ENCODE data around the gene PIAS4.

Gene PIAS4

GRCh38 chr19:4083677-4084546 is 76.4 kb downstream of the PIAS4 start:
- ATAC-seq = no peak

GRCh38 chr19:4084547-4084877 is 77.0 kb downstream of the PIAS4 start:
- no peak for ATAC-seq
- TF ChIP-seq TOX (CRISPR knock-in tag; IDR thresholded peaks at IDR 0.05; ENCODE audit: borderline replicate concordance) (no peak), RARB (CRISPR knock-in tag; IDR thresholded peaks at IDR 0.05) (no peak), CREB5 (CRISPR knock-in tag; IDR thresholded peaks at IDR 0.05; ENCODE audit: low read depth) (no peak), ZFP30 (CRISPR knock-in tag; IDR thresholded peaks at IDR 0.05) (no peak), POU6F1 (CRISPR knock-in tag; IDR thresholded peaks at IDR 0.05; ENCODE audit: borderline replicate concordance, low read depth) (no peak), GLIS3 (CRISPR knock-in tag; IDR thresholded peaks at IDR 0.05) (no peak), BACH2 (CRISPR knock-in tag; IDR thresholded peaks at IDR 0.05; ENCODE audit: borderline replicate concordance) (no peak), TCF4 (CRISPR knock-in tag; IDR thresholded peaks at IDR 0.05; ENCODE audit: borderline replicate concordance) (no peak), CSRNP3 (CRISPR knock-in tag; IDR thresholded peaks at IDR 0.05) (no peak), ZNF8 (CRISPR knock-in tag; IDR thresholded peaks at IDR 0.05) (no peak), CSDC2 (CRISPR knock-in tag; IDR thresholded peaks at IDR 0.05) (no peak)

More at GRCh38 chr19:4083677-4084546, 76.4 kb downstream of the PIAS4 start:
- TF ChIP-seq OSR1 (CRISPR knock-in tag; IDR thresholded peaks at IDR 0.05) = no peak
- no peak for TF ChIP-seq ESRRG (CRISPR knock-in tag; IDR thresholded peaks at IDR 0.05)
- no peak for TF ChIP-seq TOX (CRISPR knock-in tag; IDR thresholded peaks at IDR 0.05; ENCODE audit: borderline replicate concordance)
- no peak for TF ChIP-seq ARNTL (CRISPR knock-in tag; IDR thresholded peaks at IDR 0.05; ENCODE audit: borderline replicate concordance, low read depth)
- no peak for TF ChIP-seq CREB5 (CRISPR knock-in tag; IDR thresholded peaks at IDR 0.05; ENCODE audit: low read depth)
- TF ChIP-seq ZNF70 (CRISPR knock-in tag; IDR thresholded peaks at IDR 0.05) = no peak
- no peak for TF ChIP-seq CSRNP3 (CRISPR knock-in tag; IDR thresholded peaks at IDR 0.05)
- TF ChIP-seq ZFP30 (CRISPR knock-in tag; IDR thresholded peaks at IDR 0.05) = no peak
- TF ChIP-seq SNAI2 (CRISPR knock-in tag; IDR thresholded peaks at IDR 0.05) = no peak
- TF ChIP-seq RARB (CRISPR knock-in tag; IDR thresholded peaks at IDR 0.05) = no peak
- no peak for TF ChIP-seq PATZ1 (CRISPR knock-in tag; IDR thresholded peaks at IDR 0.05; ENCODE audit: borderline replicate concordance)
- TF ChIP-seq BACH2 (CRISPR knock-in tag; IDR thresholded peaks at IDR 0.05; ENCODE audit: borderline replicate concordance) = no peak
- no peak for TF ChIP-seq ZNF8 (CRISPR knock-in tag; IDR thresholded peaks at IDR 0.05)
- TF ChIP-seq TCF4 (CRISPR knock-in tag; IDR thresholded peaks at IDR 0.05; ENCODE audit: borderline replicate concordance) = no peak
- TF ChIP-seq ZC3H10 (CRISPR knock-in tag; IDR thresholded peaks at IDR 0.05) = no peak
- TF ChIP-seq GLIS3 (CRISPR knock-in tag; IDR thresholded peaks at IDR 0.05) = no peak
- TF ChIP-seq TSHZ2 (CRISPR knock-in tag; IDR thresholded peaks at IDR 0.05) = no peak
